OCI-LY1 (cell line): Measurements from ENCODE around the gene STX3.

Experiments
- CTCF ChIP-seq: fragments of 200-600 bp; sonication (generic), shearing (Covaris generic); IDR thresholded peaks from 2 replicates; pipeline ENCODE4 v1.5.1; 2017; ENCODE audit warnings: mild to moderate bottlenecking, antibody characterized with exemption, low read length, moderate library complexity, mixed read lengths
- EZH2 ChIP-seq: fragments of 200-600 bp; sonication (generic), shearing (Covaris generic); IDR thresholded peaks from 2 replicates; pipeline ENCODE4 v1.8.0; 2017; ENCODE audit warnings: borderline replicate concordance, mixed run types, mild to moderate bottlenecking, antibody characterized with exemption, low read length, moderate library complexity, mixed read lengths

GRCh38 chr11:59760771-59761170, 5.6 kb downstream of the STX3 start:
- TF ChIP-seq CTCF (no peak), EZH2 (no peak)
